ENCODE results near the gene LRRC4B. TPM values are rescaled to one million over a fixed set of nuclear protein-coding genes. Genes with fewer than 3 reads are reported as not detected.

Gene LRRC4B
- total and polyA plus RNA-seq, 2 of the 8 experiments (the other 6 are each of a cell fraction or from before 2014, with no cell fraction given): 13.4 to 21.2 TPM

GRCh38 chr19:50555033-50555432 is 13.2 kb downstream of the LRRC4B start:
- Histone ChIP-seq H4K20me1 (replicated peaks in 1 of 2; ENCODE audit: control insufficient read depth in 1 of 2, insufficient read depth in 2 of 2, low read length in 2 of 2) (peaks cover 3 to 19% of the 10 kb centered on the region in 2 experiments), H3K9me3 (ENCODE audit: insufficient read depth in 2 of 2, low read depth in 1 of 2, low read length in 1 of 2) (no peaks in the 10 kb centered on the region), H3K27me3 (replicated peaks in 1 of 4; ENCODE audit: control insufficient read depth in 3 of 4, extremely low read depth in 1 of 4, insufficient read depth in 3 of 4, low read length in 3 of 4) (peaks cover 0 to 33% (median 23%) of the 10 kb centered on the region in 4 experiments; a peak in 6 of 7 replicates)

More at GRCh38 chr19:50555033-50555432, 13.2 kb downstream of the LRRC4B start:
- H3K4me2 ChIP-seq (ENCODE audit: insufficient read depth in 1 of 2, low read depth in 2 of 2, low read length in 2 of 2): peak overlapping the region in 1 of 2 experiments; percentile 42; a peak in 1 of 4 replicates
- 86% methylated on average over 12 of the region's 12 CpGs; no CpG with 5 or more reads in 1 of the 2 experiments for WGBS, 2 experiments (ENCODE audit: extremely low coverage in 1 of 2, insufficient coverage in 1 of 2, insufficient read length in 1 of 2, insufficient replicate concordance in 2 of 2, low coverage in 1 of 2, low lambda C conversion rate in 2 of 2, missing lambda C conversion rate in 1 of 2)
- ChIA-PET POLR2A (ENCODE audit: partially characterized antibody) (interaction anchor here (0.5 to 4.1 kb wide), 5 partner anchors 12 to 205 kb away, joined by 3 to 15 read pairs (median 4); partner anchors contain the start of gene JOSD2), CTCF (ENCODE audit: partially characterized antibody) (interaction anchor here (0.8 to 10.6 kb wide), 14 partner anchors 11 to 356 kb away, joined by 3 to 269 read pairs (median 10); partner anchors contain the start of genes JOSD2 and KLK4)
- no peak overlapping the region for H3K27ac ChIP-seq (ENCODE audit: low read depth, low read length)
- H3K23me2 ChIP-seq (ENCODE audit: low read depth, low read length): peaks cover 20% of the 10 kb centered on the region
- no peak overlapping the region for H3K4me3 ChIP-seq (ENCODE audit: extremely low read depth in 1 of 4, insufficient read depth in 2 of 4, low read depth in 3 of 4, low read length in 4 of 4)
- DNase-seq (ENCODE audit: low read depth in 1 of 2, low spot score in 2 of 2): no peak
- no peak overlapping the region for H2AFZ ChIP-seq (ENCODE audit: low read length)
- H3K4ac ChIP-seq (replicated peaks; ENCODE audit: insufficient read length, low read depth, low read length): no peak overlapping the region
- H2BK20ac ChIP-seq (ENCODE audit: low read length): no peak overlapping the region
- H2AK5ac ChIP-seq (ENCODE audit: low read depth, low read length): no peak overlapping the region
- H3K36me3 ChIP-seq (ENCODE audit: control insufficient read depth in 2 of 4, insufficient read depth in 4 of 4, low read length in 3 of 4): no peaks in the 10 kb centered on the region
- no peaks in the 10 kb centered on the region for H3K79me1 ChIP-seq (ENCODE audit: low read depth, low read length)
- FAIRE-seq: no peak
- no peak overlapping the region for H3K14ac ChIP-seq (ENCODE audit: insufficient read length)
- no peak overlapping the region for H2BK5ac ChIP-seq (ENCODE audit: low read depth, low read length)
- H3K18ac ChIP-seq (ENCODE audit: extremely low read depth, low read length): no peak overlapping the region
- H3K79me2 ChIP-seq (ENCODE audit: control insufficient read depth in 1 of 2, insufficient read depth in 2 of 2, low read length in 2 of 2): no peaks in the 10 kb centered on the region; a peak in 1 of 4 replicates
- TF ChIP-seq CREB1 (IDR thresholded peaks at IDR 0.05) (no peak), BRCA1 (IDR thresholded peaks at IDR 0.05; ENCODE audit: low read depth, low read length) (no peak), HDAC6 (IDR thresholded peaks at IDR 0.05; ENCODE audit: low read depth, low read length) (no peak), RFX5 (IDR thresholded peaks at IDR 0.05; ENCODE audit: borderline replicate concordance, low read depth, low read length) (no peak), BCL11A (IDR thresholded peaks at IDR 0.05; ENCODE audit: low read depth in 2 of 2, low read length in 2 of 2) (no peak), CBX5 (IDR thresholded peaks at IDR 0.05; ENCODE audit: low read depth, low read length) (no peak), JUN (IDR thresholded peaks at IDR 0.05; ENCODE audit: low read depth, low read length) (no peak), TAF7 (optimal IDR thresholded peaks at IDR 0.05; ENCODE audit: borderline replicate concordance, low read depth, low read length) (no peak), ATF3 (IDR thresholded peaks at IDR 0.05; ENCODE audit: insufficient read depth, low read depth, low read length) (no peak)
- no peak overlapping the region for H4K5ac ChIP-seq (ENCODE audit: insufficient read length, low read depth, low read length)
- H3K56ac ChIP-seq (replicated peaks; ENCODE audit: insufficient read length, low read depth, low read length): no peak overlapping the region
- H3K4me1 ChIP-seq (replicated peaks in 1 of 4; ENCODE audit: control insufficient read depth in 3 of 4, insufficient read depth in 4 of 4, low read length in 3 of 4): peaks cover 0 to 26% (median 8%) of the 10 kb centered on the region in 4 experiments; a peak in 6 of 7 replicates
- no peak overlapping the region for H3K23ac ChIP-seq (ENCODE audit: insufficient read length)
- H2BK120ac ChIP-seq (replicated peaks; ENCODE audit: low read depth, low read length): no peak overlapping the region
- H4K8ac ChIP-seq (ENCODE audit: extremely low read depth, insufficient read depth, low read length): no peak overlapping the region; the same call in 1 of the 2 replicates
- H2BK15ac ChIP-seq (ENCODE audit: low read length): no peak overlapping the region
- H4K91ac ChIP-seq (replicated peaks; ENCODE audit: insufficient read length, low read length): no peak overlapping the region
- no peak overlapping the region for H3K9ac ChIP-seq (replicated peaks in 1 of 4; ENCODE audit: extremely low read depth in 1 of 4, low read depth in 3 of 4, low read length in 3 of 4)
- H2BK12ac ChIP-seq (ENCODE audit: low read depth, low read length): peak overlapping the region; percentile 75; the same call in 1 of the 2 replicates
